LNCaP clone FGC (cell line): Measurements from ENCODE around the gene UBR4.

Experiments used
- DNase-seq: peaks from one replicate; pipeline ENCODE4 v3.0.0-alpha.2; 2011; ENCODE audit warnings: low read depth
- H3K4me3 ChIP-seq: 2 replicates; pipeline ENCODE4 v1.5.1; 2011; ENCODE audit warnings: mild to moderate bottlenecking, low read depth, low read length, control low read depth
- CTCF ChIP-seq: IDR thresholded peaks from 2 replicates; pipeline ENCODE4 v1.5.1; 2012; ENCODE audit warnings: mild to moderate bottlenecking; ENCODE audit not compliant: control insufficient read depth, insufficient read depth; ENCODE audit errors: extremely low read depth

Gene UBR4

GRCh38 chr1:19080721-19081120 is 129.3 kb downstream of the UBR4 start:
- no peak overlapping the region for H3K4me3 ChIP-seq
- DNase-seq: no peak
- no peak for TF ChIP-seq CTCF

GRCh38 chr1:19079541-19080472 is 130.3 kb downstream of the UBR4 start:
- peak; percentile 83 for DNase-seq
- no peak overlapping the region for H3K4me3 ChIP-seq
- TF ChIP-seq CTCF: no peak

- no peak overlapping the region for H3K4me3 ChIP-seq
- DNase-seq: no peak
- TF ChIP-seq CTCF: no peak
These were observed 131.5 kb downstream of the UBR4 start for GRCh38 chr1:19078536-19078935.

GRCh38 chr1:19076841-19077616 is 133.0 kb downstream of the UBR4 start:
- H3K4me3 ChIP-seq: no peak overlapping the region
- DNase-seq: no peak
- no peak for TF ChIP-seq CTCF

- no peak for DNase-seq
- H3K4me3 ChIP-seq: no peak overlapping the region
- no peak for TF ChIP-seq CTCF
These were observed 135.0 kb downstream of the UBR4 start for GRCh38 chr1:19074902-19075721.

- TF ChIP-seq CTCF: no peak
- no peak for DNase-seq
- no peak overlapping the region for H3K4me3 ChIP-seq
These were observed 135.6 kb downstream of the UBR4 start for GRCh38 chr1:19074361-19074901.
